HepG2 (cell line): ENCODE results near the gene PACS1. TPM values are rescaled to one million over a fixed set of nuclear protein-coding genes. Genes with fewer than 3 reads are reported as not detected.

Experiments
- ATAC-seq: fragments of 200-7000 bp; cut with Tn5 transposase; 3 replicates; pipeline ENCODE4 v1.9.1; 2020; ENCODE audit warnings: mild to moderate bottlenecking, moderate library complexity
- BruUV-seq: library from RNA; stranded (reverse); fragments of 400-500 nt; replicated peaks from 2 replicates; lab custom pipeline; 2021; lab: Mats Ljungman, UMichigan
- CTCF ChIA-PET: fragments of 300-600 bp; formaldehyde crosslinking; extraction: SDS; loops from one replicate; lab custom pipeline; 2021; ENCODE audit warnings: low total read pairs, inconsistent platforms, low intra/inter-chr PET ratio; lab: Yijun Ruan, JAX
- POLR2A ChIA-PET: fragments of 350-600 bp; sonication (Branson Sonifier 250); formaldehyde crosslinking; loops from one replicate; lab custom pipeline; 2020; ENCODE audit warnings: antibody characterized with exemption, inconsistent platforms; lab: Yijun Ruan, JAX
- DNase-seq: peaks from one replicate; pipeline ENCODE4 v3.0.0-alpha.2; 2015; ENCODE audit warnings: low spot score
- FAIRE-seq: peaks from 3 replicates; lab custom pipeline; 2011; peaks lifted over from hg19 to GRCh38; lab: Jason Lieb, UNC
- H2AFZ ChIP-seq: one replicate; pipeline ENCODE4 v1.6.1; 2011; ENCODE audit warnings: low read length, inconsistent platforms
- H3K27ac ChIP-seq: fragments of 300-600 bp; 3 replicates; pipeline ENCODE4 v1.8.0; 2011; ENCODE audit warnings: mixed run types, mild to moderate bottlenecking, mixed read lengths, low read length, inconsistent platforms; ENCODE audit not compliant: insufficient read depth; ENCODE audit errors: extremely low read length
- H3K27me3 ChIP-seq, 2 experiments: fragments of 200-600 bp in 1 of 2; 2 replicates in 1 of 2; 3 replicates in 1 of 2; pipeline versions ENCODE4 v1.6.0 to v1.8.0; 2011; ENCODE audit warnings: low read length in 2 of 2, mild to moderate bottlenecking in 2 of 2, moderate library complexity in 2 of 2, inconsistent platforms in 1 of 2; ENCODE audit not compliant: insufficient read depth in 2 of 2, control insufficient read depth in 1 of 2
- H3K36me3 ChIP-seq, 2 experiments: fragments of 200-600 bp in 1 of 2; replicated peaks in 1 of 2; 2 replicates in 1 of 2; 3 replicates in 1 of 2; pipeline versions ENCODE4 v1.5.1 to v1.8.0; 2011; ENCODE audit warnings: low read length in 2 of 2, inconsistent platforms in 1 of 2; ENCODE audit not compliant: insufficient read depth in 2 of 2, control insufficient read depth in 1 of 2
- H3K4me1 ChIP-seq: 2 replicates; pipeline ENCODE4 v1.5.1; 2012; ENCODE audit warnings: low read length, inconsistent platforms; ENCODE audit not compliant: insufficient read depth
- H3K4me2 ChIP-seq: 2 replicates; pipeline ENCODE4 v1.6.0; 2011; ENCODE audit warnings: low read depth, low read length, inconsistent platforms
- H3K4me3 ChIP-seq, 3 experiments: fragments of 200-600 bp in 1 of 3; sonication (generic), shearing (Covaris generic) in 1 of 3; replicated peaks in 1 of 3; 2 replicates each; pipeline ENCODE4 v1.5.1; 2011 to 2016; ENCODE audit warnings: low read length in 3 of 3, inconsistent platforms in 2 of 3, low read depth in 2 of 3, mild to moderate bottlenecking in 2 of 3, control low read depth in 1 of 3, mixed read lengths in 1 of 3; ENCODE audit not compliant: insufficient read depth in 1 of 3
- H3K79me2 ChIP-seq: one replicate; pipeline ENCODE4 v1.6.1; 2011; ENCODE audit warnings: low read length, inconsistent platforms; ENCODE audit not compliant: insufficient read depth
- H3K9ac ChIP-seq: 2 replicates; pipeline ENCODE4 v1.6.0; 2011; ENCODE audit warnings: mild to moderate bottlenecking, low read depth, low read length, inconsistent platforms; ENCODE audit not compliant: insufficient read depth
- H3K9me3 ChIP-seq: 2 replicates; pipeline ENCODE4 v1.5.1; 2012; ENCODE audit warnings: mild to moderate bottlenecking, low read length
- H4K20me1 ChIP-seq: 2 replicates; pipeline ENCODE4 v1.6.0; 2011; ENCODE audit warnings: inconsistent platforms, mild to moderate bottlenecking, low read length, moderate library complexity; ENCODE audit not compliant: insufficient read depth
- ATAD3A ChIP-seq: sonication (generic); formaldehyde crosslinking; IDR thresholded peaks from 2 replicates; pipeline ENCODE4 v1.4.0; 2020; ENCODE audit warnings: missing genetic modification reagents
- EEA1 ChIP-seq: sonication (generic); formaldehyde crosslinking; IDR thresholded peaks from 2 replicates; pipeline ENCODE4 v1.5.1; 2020; ENCODE audit warnings: mild to moderate bottlenecking, missing genetic modification reagents, borderline replicate concordance
- MTERF4 ChIP-seq: sonication (generic); formaldehyde crosslinking; IDR thresholded peaks from 2 replicates; pipeline ENCODE4 v1.8.0; 2023; ENCODE audit warnings: mild to moderate bottlenecking, missing genetic modification reagents
- POGK ChIP-seq: sonication (generic); formaldehyde crosslinking; conservative IDR thresholded peaks from 2 replicates; pipeline ENCODE4 v1.8.0; 2022; ENCODE audit warnings: mild to moderate bottlenecking, moderate library complexity, missing genetic modification reagents
- PRPF4 ChIP-seq: fragments of 200-400 bp; formaldehyde crosslinking; IDR thresholded peaks from 2 replicates; pipeline ENCODE4 v1.6.1; 2016; ENCODE audit warnings: low read length, low read depth; ENCODE audit not compliant: poor library complexity, severe bottlenecking
- PTBP1 ChIP-seq: fragments of 200-400 bp; formaldehyde crosslinking; IDR thresholded peaks from 2 replicates; pipeline ENCODE4 v1.6.1; 2018; ENCODE audit warnings: low read length, low read depth; ENCODE audit not compliant: poor library complexity, severe bottlenecking
- TBP ChIP-seq: sonication (generic); formaldehyde crosslinking; IDR thresholded peaks from 2 replicates; pipeline ENCODE4 v1.5.0; 2020; ENCODE audit warnings: missing genetic modification reagents
- ZKSCAN8 ChIP-seq: IDR thresholded peaks from 2 replicates; pipeline ENCODE4 v1.6.1; 2016; ENCODE audit warnings: borderline replicate concordance, missing genetic modification reagents, missing compliant biosample characterization
- ZMYM2 ChIP-seq: sonication (generic); formaldehyde crosslinking; IDR thresholded peaks from 2 replicates; pipeline ENCODE4 v1.8.0; 2022; ENCODE audit warnings: mild to moderate bottlenecking, missing genetic modification reagents
- ZNF160 ChIP-seq: sonication (generic); formaldehyde crosslinking; IDR thresholded peaks from 2 replicates; pipeline ENCODE4 v1.8.0; 2022; ENCODE audit warnings: mild to moderate bottlenecking, inconsistent platforms, missing genetic modification reagents
- ZNF264 ChIP-seq: sonication (generic); formaldehyde crosslinking; IDR thresholded peaks from 2 replicates; pipeline ENCODE4 v1.4.0; 2020; ENCODE audit warnings: missing genetic modification reagents
- ZNF552 ChIP-seq: sonication (generic); formaldehyde crosslinking; IDR thresholded peaks from 2 replicates; pipeline ENCODE4 v1.9.0; 2022; ENCODE audit warnings: missing genetic modification reagents, mild to moderate bottlenecking, borderline replicate concordance
- ZNF761 ChIP-seq: sonication (generic); formaldehyde crosslinking; conservative IDR thresholded peaks from 2 replicates; pipeline ENCODE4 v1.4.0; 2020; ENCODE audit warnings: mild to moderate bottlenecking, missing genetic modification reagents
- ZNF775 ChIP-seq: sonication (generic); formaldehyde crosslinking; IDR thresholded peaks from 2 replicates; pipeline ENCODE4 v1.4.0; 2020; ENCODE audit warnings: missing genetic modification reagents, mild to moderate bottlenecking, moderate library complexity, borderline replicate concordance
- WGBS: methylation state at CpG from one replicate; pipeline ENCODE4 v1.1.6; 2017; ENCODE audit warnings: low lambda C conversion rate; 5-methylcytosine and 5-hydroxymethylcytosine counted together
- in situ Hi-C: cut with HindIII; loops from 2 replicates; pipeline ENCODE4 v1.10.0; 2017; ENCODE audit warnings: low pct_unique_long_range_greater_than_20kb; ENCODE audit not compliant: extremely low pct_ligation_motif_present
- intact Hi-C: fragments of 100-400 bp; cut with micrococcal nuclease; formaldehyde crosslinking; loops from one replicate; pipeline ENCODE4 v1.10.0; 2022; ENCODE audit not compliant: unreplicated experiment
- polyA plus RNA-seq, 8 experiments: library from polyadenylated mRNA; depleted of rRNA in 3 of 8; stranded (reverse) in 7 of 8; unstranded in 1 of 8; fragments of >200 nt; fragmentation: Illumina TruSeq in 4 of 8; extraction: Trizol in 4 of 8; gene quantifications; 2 replicates each; pipeline versions ENCODE4 v1.2.1 to v1.2.3, GENCODE V29; 2011 to 2016; ENCODE audit warnings: low read depth in 4 of 8, missing spikeins in 1 of 8, mixed read lengths in 1 of 8; ENCODE audit not compliant: insufficient read depth in 1 of 8
- total RNA-seq, 5 experiments: library from RNA; depleted of rRNA; stranded (reverse); fragments of >200 nt; fragmentation: Illumina TruSeq; extraction: Trizol; gene quantifications; 2 replicates each; pipeline ENCODE4 v1.2.3, GENCODE V29; 2016; ENCODE audit warnings: low read depth in 1 of 5

The PACS1 gene
- total and polyA plus RNA-seq, 2 of the 13 experiments (the other 11 are each of a cell fraction or from before 2014, with no cell fraction given): 7.6 to 8.6 TPM

- DNase-seq (no peak), ATAC-seq (no peak), FAIRE-seq (no peak)
- TF ChIP-seq ZMYM2 (CRISPR knock-in tag) (no peak), ZKSCAN8 (CRISPR knock-in tag) (no peak), ATAD3A (CRISPR knock-in tag) (no peak), ZNF160 (CRISPR knock-in tag) (no peak), ZNF775 (CRISPR knock-in tag) (no peak)
- CTCF ChIA-PET: no interaction called here
- Histone ChIP-seq H3K27me3 (no peaks in the 10 kb centered on the region), H3K9ac (no peak overlapping the region), H3K4me3 (no peak overlapping the region), H3K4me2 (no peak overlapping the region), H2AFZ (no peak overlapping the region), H3K9me3 (no peaks in the 10 kb centered on the region), H3K36me3 (no peaks in the 10 kb centered on the region), H4K20me1 (no peaks in the 10 kb centered on the region), H3K27ac (no peak overlapping the region), H3K79me2 (no peaks in the 10 kb centered on the region), H3K4me1 (peaks cover 70% of the 10 kb centered on the region)
- POLR2A ChIA-PET: no interaction called here
- no TSS peak for BruUV-seq
- 85% methylated on average over 7 of the region's 7 CpGs for WGBS
- intact Hi-C loops (loop anchor here (5.0 kb wide), 1 partner anchor 58 kb away; no protein-coding TSS in a partner anchor), in situ Hi-C loops (no loop called here)
Observed at GRCh38 chr11:66139817-66140404, 69.8 kb downstream of the PACS1 start.

- H3K4me2 ChIP-seq: peak overlapping the region; percentile 0; the same call in 1 of the 2 replicates
- no peaks in the 10 kb centered on the region for H3K36me3 ChIP-seq
- no TSS peak for BruUV-seq
- no peaks in the 10 kb centered on the region for H4K20me1 ChIP-seq
- no peaks in the 10 kb centered on the region for H3K9me3 ChIP-seq
- H3K79me2 ChIP-seq: no peaks in the 10 kb centered on the region
- DNase-seq: peak; percentile 79
- H3K9ac ChIP-seq: no peak overlapping the region
- WGBS: 90% methylated on average over 12 of the region's 12 CpGs
- ATAC-seq: no peak; the same call in 2 of the 3 replicates
- in situ Hi-C loops: no loop called here
- intact Hi-C loops: no loop called here
- H3K4me1 ChIP-seq: peaks cover 70% of the 10 kb centered on the region
- CTCF ChIA-PET: no interaction called here
- FAIRE-seq: peak; percentile 26
- H3K27ac ChIP-seq: no peak overlapping the region
- no peak overlapping the region for H2AFZ ChIP-seq
- POLR2A ChIA-PET: no interaction called here
- no peaks in the 10 kb centered on the region for H3K27me3 ChIP-seq
- no peak overlapping the region for H3K4me3 ChIP-seq
- no peak for TF ChIP-seq ZNF552 (CRISPR knock-in tag)
- no peak for TF ChIP-seq TBP
- TF ChIP-seq ZNF264 (CRISPR knock-in tag): no peak
- no peak for TF ChIP-seq PTBP1
- TF ChIP-seq POGK (CRISPR knock-in tag): no peak
- no peak for TF ChIP-seq ZNF761 (CRISPR knock-in tag)
- no peak for TF ChIP-seq MTERF4 (CRISPR knock-in tag)
- no peak for TF ChIP-seq PRPF4
- no peak for TF ChIP-seq EEA1 (CRISPR knock-in tag)
Observed at GRCh38 chr11:66142370-66143263, 72.5 kb downstream of the PACS1 start.
